H1 (cell line): Measurements from ENCODE around the gene SLC7A7. TPM values are rescaled to one million over a fixed set of nuclear protein-coding genes. Genes with fewer than 3 reads are reported as not detected.
A peak's percentile ranks its signal among the peaks of the same experiment; 100 is the strongest.

Experiments
- CTCF ChIA-PET: fragments of 300-600 bp; sonication (Branson Sonifier 250); formaldehyde crosslinking; loops from one replicate; lab custom pipeline; 2021; ENCODE audit not compliant: partially characterized antibody; lab: Charles Lee
- POLR2A ChIA-PET: fragments of 300-600 bp; sonication (Branson Sonifier 250); formaldehyde crosslinking; loops from one replicate; lab custom pipeline; 2021; ENCODE audit warnings: inconsistent platforms; ENCODE audit not compliant: partially characterized antibody; lab: Charles Lee
- DNase-seq, 2 experiments: peaks; one replicate each; pipeline versions ENCODE4 v3.0.0 to v3.0.0-alpha.2; 2010 to 2022; ENCODE audit warnings: low spot score in 2 of 2, low read depth in 1 of 2, mixed read lengths in 1 of 2
- FAIRE-seq: peaks from 2 replicates; lab custom pipeline; 2011; peaks lifted over from hg19 to GRCh38; lab: Jason Lieb, UNC
- H2AFZ ChIP-seq: 2 replicates; pipeline ENCODE4 v1.8.1; 2012; ENCODE audit warnings: low read length, inconsistent platforms
- H2AK5ac ChIP-seq: 2 replicates; pipeline ENCODE4 v1.6.1; 2013; ENCODE audit warnings: low read depth, low read length
- H2BK120ac ChIP-seq: replicated peaks from 2 replicates; pipeline ENCODE3; 2013; ENCODE audit warnings: low read depth, low read length, inconsistent platforms
- H2BK12ac ChIP-seq: 2 replicates; pipeline ENCODE4 v1.6.1; 2013; ENCODE audit warnings: low read depth, low read length
- H2BK15ac ChIP-seq: 2 replicates; pipeline ENCODE4 v1.6.1; 2013; ENCODE audit warnings: low read length
- H2BK20ac ChIP-seq: 2 replicates; pipeline ENCODE4 v1.6.1; 2013; ENCODE audit warnings: low read length
- H2BK5ac ChIP-seq: 2 replicates; pipeline ENCODE4 v1.6.1; 2013; ENCODE audit warnings: low read depth, low read length
- H3K14ac ChIP-seq: 2 replicates; pipeline ENCODE4 v1.6.1; 2013; ENCODE audit warnings: inconsistent platforms; ENCODE audit not compliant: insufficient read length
- H3K18ac ChIP-seq: 2 replicates; pipeline ENCODE4 v1.6.1; 2013; ENCODE audit warnings: low read length; ENCODE audit errors: extremely low read depth
- H3K23ac ChIP-seq: 2 replicates; pipeline ENCODE4 v1.6.1; 2013; ENCODE audit warnings: inconsistent platforms; ENCODE audit not compliant: insufficient read length
- H3K23me2 ChIP-seq: 2 replicates; pipeline ENCODE4 v1.6.1; 2013; ENCODE audit warnings: low read depth, low read length
- H3K27ac ChIP-seq: 2 replicates; pipeline ENCODE4 v1.6.1; 2011; ENCODE audit warnings: low read depth, low read length, inconsistent platforms
- H3K27me3 ChIP-seq, 4 experiments: replicated peaks in 1 of 4; 1 replicate in 1 of 4; 2 replicates in 3 of 4; pipeline versions ENCODE4 v1.6.1 to v1.8.1; 2011 to 2013; ENCODE audit warnings: low read length in 3 of 4, mild to moderate bottlenecking in 3 of 4, inconsistent platforms in 2 of 4, mixed read lengths in 2 of 4, moderate library complexity in 1 of 4; ENCODE audit not compliant: control insufficient read depth in 3 of 4, insufficient read depth in 3 of 4; ENCODE audit errors: extremely low read depth in 1 of 4
- H3K36me3 ChIP-seq, 4 experiments: 2 replicates each; pipeline versions ENCODE4 v1.6.1 to v1.8.1; 2011 to 2013; ENCODE audit warnings: mild to moderate bottlenecking in 4 of 4, low read length in 3 of 4, moderate library complexity in 2 of 4, control low read depth in 1 of 4, inconsistent platforms in 1 of 4; ENCODE audit not compliant: insufficient read depth in 4 of 4, control insufficient read depth in 2 of 4
- H3K4ac ChIP-seq: replicated peaks from 2 replicates; pipeline ENCODE3; 2013; ENCODE audit warnings: low read length, low read depth, mixed read lengths, inconsistent platforms; ENCODE audit not compliant: insufficient read length
- H3K4me1 ChIP-seq, 4 experiments: replicated peaks in 1 of 4; 1 replicate in 1 of 4; 2 replicates in 3 of 4; pipeline versions ENCODE4 v1.6.1 to v1.8.1; 2011 to 2013; ENCODE audit warnings: low read length in 3 of 4, inconsistent platforms in 2 of 4, mixed read lengths in 1 of 4; ENCODE audit not compliant: insufficient read depth in 4 of 4, control insufficient read depth in 3 of 4
- H3K4me2 ChIP-seq, 2 experiments: 2 replicates each; pipeline versions ENCODE4 v1.6.1 to v1.8.1; 2011 to 2013; ENCODE audit warnings: low read depth in 2 of 2, low read length in 2 of 2, control low read depth in 1 of 2, inconsistent platforms in 1 of 2, mild to moderate bottlenecking in 1 of 2; ENCODE audit not compliant: insufficient read depth in 1 of 2
- H3K4me3 ChIP-seq, 4 experiments: fragments of 200-600, 300-600 bp in 1 of 4; sonication (generic), shearing (Covaris generic), sonication (Bioruptor Twin) in 1 of 4; 2 replicates each; pipeline versions ENCODE4 v1.5.1 to v1.8.1; 2011 to 2016; ENCODE audit warnings: low read length in 4 of 4, low read depth in 3 of 4, control low read depth in 2 of 4, inconsistent platforms in 2 of 4, mild to moderate bottlenecking in 2 of 4, mixed read lengths in 1 of 4, moderate library complexity in 1 of 4; ENCODE audit not compliant: insufficient read depth in 2 of 4; ENCODE audit errors: extremely low read depth in 1 of 4
- H3K56ac ChIP-seq: replicated peaks from 2 replicates; pipeline ENCODE3; 2013; ENCODE audit warnings: low read depth, mild to moderate bottlenecking, mixed read lengths, low read length, inconsistent platforms; ENCODE audit not compliant: insufficient read length
- H3K79me1 ChIP-seq: 2 replicates; pipeline ENCODE4 v1.6.1; 2013; ENCODE audit warnings: low read depth, low read length, control low read depth
- H3K79me2 ChIP-seq, 2 experiments: 2 replicates each; pipeline versions ENCODE4 v1.6.1 to v1.8.1; 2012 to 2013; ENCODE audit warnings: low read length in 2 of 2, mild to moderate bottlenecking in 2 of 2, inconsistent platforms in 1 of 2; ENCODE audit not compliant: insufficient read depth in 2 of 2, control insufficient read depth in 1 of 2
- H3K9ac ChIP-seq, 4 experiments: replicated peaks in 1 of 4; 1 replicate in 1 of 4; 2 replicates in 3 of 4; pipeline versions ENCODE4 v1.6.1 to v1.8.1; 2011 to 2013; ENCODE audit warnings: low read depth in 3 of 4, low read length in 3 of 4, control low read depth in 2 of 4, mild to moderate bottlenecking in 2 of 4, moderate library complexity in 2 of 4, inconsistent platforms in 1 of 4; ENCODE audit errors: extremely low read depth in 1 of 4
- H3K9me3 ChIP-seq, 2 experiments: 2 replicates each; pipeline versions ENCODE4 v1.6.1 to v1.8.1; 2012 to 2013; ENCODE audit warnings: mild to moderate bottlenecking in 2 of 2, moderate library complexity in 2 of 2, control low read depth in 1 of 2, inconsistent platforms in 1 of 2, low read depth in 1 of 2, low read length in 1 of 2, mixed read lengths in 1 of 2; ENCODE audit not compliant: insufficient read depth in 2 of 2
- H4K20me1 ChIP-seq, 2 experiments: replicated peaks in 1 of 2; 2 replicates each; pipeline versions ENCODE3 to v1.8.1; 2011 to 2013; ENCODE audit warnings: inconsistent platforms in 2 of 2, low read length in 2 of 2, mild to moderate bottlenecking in 1 of 2; ENCODE audit not compliant: insufficient read depth in 2 of 2, control insufficient read depth in 1 of 2
- H4K5ac ChIP-seq: 2 replicates; pipeline ENCODE4 v1.6.1; 2013; ENCODE audit warnings: low read length, low read depth, mixed read lengths, inconsistent platforms; ENCODE audit not compliant: insufficient read length
- H4K8ac ChIP-seq: 2 replicates; pipeline ENCODE4 v1.8.0; 2013; ENCODE audit warnings: mild to moderate bottlenecking, moderate library complexity, low read length, inconsistent platforms; ENCODE audit not compliant: insufficient read depth; ENCODE audit errors: extremely low read depth
- H4K91ac ChIP-seq: replicated peaks from 2 replicates; pipeline ENCODE3; 2013; ENCODE audit warnings: low read length, mixed read lengths, inconsistent platforms; ENCODE audit not compliant: insufficient read length
- ATF2 ChIP-seq: IDR thresholded peaks from 2 replicates; pipeline ENCODE4 v1.6.1; 2012; ENCODE audit warnings: low read length, inconsistent platforms
- POLR2A ChIP-seq, 2 experiments: IDR thresholded peaks; 1 replicate in 1 of 2; 2 replicates in 1 of 2; pipeline ENCODE4 v1.6.1; 2011; ENCODE audit warnings: low read depth in 2 of 2, low read length in 2 of 2, mild to moderate bottlenecking in 2 of 2; ENCODE audit errors: control extremely low read depth in 1 of 2
- SP4 ChIP-seq: IDR thresholded peaks from 2 replicates; pipeline ENCODE4 v1.6.1; 2012; ENCODE audit warnings: low read length, inconsistent platforms
- TBP ChIP-seq: IDR thresholded peaks from 2 replicates; pipeline ENCODE4 v1.6.1; 2011; ENCODE audit warnings: low read depth, low read length, improper control_type of control experiment
- TCF12 ChIP-seq: IDR thresholded peaks from 2 replicates; pipeline ENCODE4 v1.6.1; 2011; ENCODE audit warnings: low read depth, mild to moderate bottlenecking, low read length
- YY1 ChIP-seq: IDR thresholded peaks from 2 replicates; pipeline ENCODE4 v1.6.1; 2011; ENCODE audit warnings: low read depth, mild to moderate bottlenecking, low read length
- WGBS, 2 experiments: shearing (Covaris generic) in 1 of 2; methylation state at CpG; one replicate each; pipeline versions ENCODE4 v1.1.6 to v1.1.7; 2013 to 2015; ENCODE audit warnings: low lambda C conversion rate in 2 of 2, mixed read lengths in 2 of 2, inconsistent platforms in 1 of 2, low coverage in 1 of 2, missing lambda C conversion rate in 1 of 2; ENCODE audit not compliant: insufficient replicate concordance in 2 of 2, insufficient coverage in 1 of 2, insufficient read length in 1 of 2; ENCODE audit errors: extremely low coverage in 1 of 2, missing lambda C conversion rate in 1 of 2; 5-methylcytosine and 5-hydroxymethylcytosine counted together
- polyA plus RNA-seq, 7 experiments: library from polyadenylated mRNA; depleted of rRNA in 3 of 7; stranded (reverse) in 5 of 7; unstranded in 2 of 7; fragments of >200 nt in 5 of 7; fragments of 200-250 nt in 2 of 7; gene quantifications; 1 replicate in 5 of 7; 2 replicates in 1 of 7; 4 replicates in 1 of 7; pipeline versions ENCODE4 v1.2.1 to v1.2.3, GENCODE V29; 2011 to 2013; ENCODE audit warnings: missing spikeins in 2 of 7, mixed read lengths in 2 of 7
- total RNA-seq: library from RNA; stranded (reverse); fragmentation: NEBNext Ultra II Directional; extraction: Animal tissue kit (Norgen Biotek cat#: 25700); gene quantifications from 2 replicates; pipeline ENCODE4 v1.2.1, GENCODE V29; 2021

SLC7A7 gene
- total and polyA plus RNA-seq, 2 of the 8 experiments (the other 6 are each of a cell fraction or from before 2014, with no cell fraction given) = 5.8 to 14.9 TPM

- H2BK20ac ChIP-seq = no peak overlapping the region
- H2AK5ac ChIP-seq = peak overlapping the region; percentile 40; the same call in 1 of the 2 replicates
- H2BK15ac ChIP-seq = no peak overlapping the region
- H2BK5ac ChIP-seq = peak overlapping the region; percentile 60; the same call in 1 of the 2 replicates
- WGBS, 2 experiments = 95% methylated on average over 6 of the region's 6 CpGs; no CpG with 5 or more reads in 1 of the 2 experiments
- no peak overlapping the region for H3K56ac ChIP-seq
- peak overlapping the region in 1 of 4 experiments; percentile 94; a peak in 1 of 8 replicates for H3K4me3 ChIP-seq
- POLR2A ChIA-PET = interaction anchor here (1.2 to 16.3 kb wide), 10 partner anchors 10 to 90 kb away, joined by 3 to 203 read pairs (median 14); partner anchors contain the start of genes MRPL52, OXA1L, PRMT5 and RBM23
- H3K27ac ChIP-seq = peak overlapping the region; percentile 22; the same call in 1 of the 2 replicates
- no peak overlapping the region; the same call in none of the 2 replicates for H4K8ac ChIP-seq
- peaks cover 5 to 32% (median 22%) of the 10 kb centered on the region in 4 experiments; a peak in 7 of 8 replicates for H3K36me3 ChIP-seq
- peak overlapping the region; percentile 56 for H3K18ac ChIP-seq
- H2BK12ac ChIP-seq = peak overlapping the region; percentile 77; the same call in 1 of the 2 replicates
- peaks cover 0 to 25% of the 10 kb centered on the region in 2 experiments; a peak in 1 of 4 replicates for H3K79me2 ChIP-seq
- DNase-seq (no peak), FAIRE-seq (no peak)
- CTCF ChIA-PET = interaction anchor here (0.6 to 56.0 kb wide), 8 partner anchors 20 to 1179 kb away, joined by 3 to 1562 read pairs (median 8); partner anchors contain the start of genes LRP10, MMP14, MRPL52 and REM2
- no peaks in the 10 kb centered on the region for H3K27me3 ChIP-seq
- no peak overlapping the region for H3K14ac ChIP-seq
- peak overlapping the region; percentile 55 for H4K5ac ChIP-seq
- peak overlapping the region; percentile 73 to 98; a peak in 2 of 4 replicates for H3K4me2 ChIP-seq
- no peaks in the 10 kb centered on the region for H4K20me1 ChIP-seq
- H3K9me3 ChIP-seq = no peaks in the 10 kb centered on the region
- no peak overlapping the region for H3K23ac ChIP-seq
- peaks cover 8 to 17% (median 14%) of the 10 kb centered on the region in 4 experiments for H3K4me1 ChIP-seq
- H3K23me2 ChIP-seq = peaks cover 14% of the 10 kb centered on the region; the same call in 1 of the 2 replicates
- peaks cover 8% of the 10 kb centered on the region for H3K79me1 ChIP-seq
- H4K91ac ChIP-seq = peak overlapping the region; percentile 36
- H3K4ac ChIP-seq = peak overlapping the region; percentile 57
- no peak overlapping the region for H2AFZ ChIP-seq
- no peak overlapping the region for H3K9ac ChIP-seq
- TF ChIP-seq TCF12 (no peak), POLR2A (IDR thresholded peaks at IDR 0.05; ENCODE audit: control extremely low read depth in 1 of 2, low read depth in 2 of 2, low read length in 2 of 2) (0 out of 3 replicates have a peak, but pooled peaks of 1 of the 2 experiments have one; percentile 30), SP4 (no peak), ATF2 (no peak), TBP (no peak), YY1 (no peak)
- peak overlapping the region; percentile 57 for H2BK120ac ChIP-seq
Measured at GRCh38 chr14:22839159-22839779, 24.0 kb upstream of the SLC7A7 start.
